Measurements from ENCODE around the gene LACRT.
"Not testable (repeated sequence)": the region's sequence is repeated elsewhere in the genome, so short reads cannot be mapped to it uniquely, and the experiment has no call there.

The LACRT gene

GRCh38 chr12:54634795-54635194, at the start of gene LACRT:
TSS of gene LACRT (minus strand) at chr12:54634895. CDS start at chr12:54634841, 54 bp downstream.
- in situ Hi-C loops (cut with MboI; ENCODE audit: low sequenced_read_pairs): no loop called here

GRCh38 chr12:54683398-54683797, 48.7 kb upstream of the LACRT start:
- in situ Hi-C loops (cut with MboI; ENCODE audit: low sequenced_read_pairs): no loop called here

GRCh38 chr12:54682674-54683073, 48.0 kb upstream of the LACRT start:
- in situ Hi-C loops (cut with MboI; ENCODE audit: low sequenced_read_pairs): no loop called here

GRCh38 chr12:54680374-54680773, 45.7 kb upstream of the LACRT start:
- in situ Hi-C loops (cut with MboI; ENCODE audit: low sequenced_read_pairs): no loop called here

- in situ Hi-C loops (cut with MboI; ENCODE audit: low sequenced_read_pairs): no loop called here
Observed at GRCh38 chr12:54678131-54678530, 43.4 kb upstream of the LACRT start.

- in situ Hi-C loops (cut with MboI; ENCODE audit: low sequenced_read_pairs): no loop called here
Observed at GRCh38 chr12:54667945-54668344, 33.2 kb upstream of the LACRT start.

- in situ Hi-C loops (cut with MboI; ENCODE audit: low sequenced_read_pairs): no loop called here
Observed at GRCh38 chr12:54666008-54666407, 31.3 kb upstream of the LACRT start.

GRCh38 chr12:54665022-54665635, 30.4 kb upstream of the LACRT start:
- in situ Hi-C loops (cut with MboI; ENCODE audit: low sequenced_read_pairs): not testable (repeated sequence)

- in situ Hi-C loops (cut with MboI; ENCODE audit: low sequenced_read_pairs): no loop called here
Observed at GRCh38 chr12:54663603-54664002, 28.9 kb upstream of the LACRT start.

GRCh38 chr12:54662026-54662425, 27.3 kb upstream of the LACRT start:
- in situ Hi-C loops (cut with MboI; ENCODE audit: low sequenced_read_pairs): no loop called here

- in situ Hi-C loops (cut with MboI; ENCODE audit: low sequenced_read_pairs): no loop called here
Observed at GRCh38 chr12:54661048-54661447, 26.4 kb upstream of the LACRT start.

- in situ Hi-C loops (cut with MboI; ENCODE audit: low sequenced_read_pairs): no loop called here
Observed at GRCh38 chr12:54660320-54660962, 25.7 kb upstream of the LACRT start.

- in situ Hi-C loops (cut with MboI; ENCODE audit: low sequenced_read_pairs): no loop called here
Observed at GRCh38 chr12:54658306-54659264, 23.9 kb upstream of the LACRT start.

GRCh38 chr12:54657105-54657607, 22.5 kb upstream of the LACRT start:
- in situ Hi-C loops (cut with MboI; ENCODE audit: low sequenced_read_pairs): no loop called here

GRCh38 chr12:54654926-54655325, 20.2 kb upstream of the LACRT start:
- in situ Hi-C loops (cut with MboI; ENCODE audit: low sequenced_read_pairs): no loop called here

GRCh38 chr12:54653025-54653424, 18.3 kb upstream of the LACRT start:
- in situ Hi-C loops (cut with MboI; ENCODE audit: low sequenced_read_pairs): no loop called here

- in situ Hi-C loops (cut with MboI; ENCODE audit: low sequenced_read_pairs): no loop called here
Observed at GRCh38 chr12:54650889-54651288, 16.2 kb upstream of the LACRT start.

GRCh38 chr12:54650409-54650808, 15.7 kb upstream of the LACRT start:
- in situ Hi-C loops (cut with MboI; ENCODE audit: low sequenced_read_pairs): no loop called here

GRCh38 chr12:54649825-54650224, 15.1 kb upstream of the LACRT start:
- in situ Hi-C loops (cut with MboI; ENCODE audit: low sequenced_read_pairs): no loop called here

- in situ Hi-C loops (cut with MboI; ENCODE audit: low sequenced_read_pairs): no loop called here
Observed at GRCh38 chr12:54648265-54648664, 13.6 kb upstream of the LACRT start, which contains the start of gene DCD. TSS of gene DCD (minus strand) at chr12:54648365. CDS start at chr12:54648303, 62 bp downstream.

- in situ Hi-C loops (cut with MboI; ENCODE audit: low sequenced_read_pairs): no loop called here
Observed at GRCh38 chr12:54641554-54641953, 6.9 kb upstream of the LACRT start.
